SK-N-SH treated with all-trans-retinoic acid at 6 μM for 48 hours (cell line): Measurements from ENCODE around the gene IFT172.

Experiments
- BACH2 ChIP-seq: fragments of 250-450 bp; sonication (Bioruptor Pico); IDR thresholded peaks from 2 replicates; pipeline ENCODE4 v1.9.0; 2021; ENCODE audit warnings: mild to moderate bottlenecking, borderline replicate concordance
- ZFP3 ChIP-seq: fragments of 250-450 bp; sonication (Bioruptor Pico); IDR thresholded peaks from 2 replicates; pipeline ENCODE4 v1.5.0; 2020; ENCODE audit warnings: mild to moderate bottlenecking, moderate library complexity
- ZNF565 ChIP-seq: fragments of 450-650 bp; formaldehyde crosslinking; conservative IDR thresholded peaks from 2 replicates; pipeline ENCODE4 v1.5.0; 2020; ENCODE audit warnings: low read depth, mild to moderate bottlenecking, moderate library complexity

DNA sequence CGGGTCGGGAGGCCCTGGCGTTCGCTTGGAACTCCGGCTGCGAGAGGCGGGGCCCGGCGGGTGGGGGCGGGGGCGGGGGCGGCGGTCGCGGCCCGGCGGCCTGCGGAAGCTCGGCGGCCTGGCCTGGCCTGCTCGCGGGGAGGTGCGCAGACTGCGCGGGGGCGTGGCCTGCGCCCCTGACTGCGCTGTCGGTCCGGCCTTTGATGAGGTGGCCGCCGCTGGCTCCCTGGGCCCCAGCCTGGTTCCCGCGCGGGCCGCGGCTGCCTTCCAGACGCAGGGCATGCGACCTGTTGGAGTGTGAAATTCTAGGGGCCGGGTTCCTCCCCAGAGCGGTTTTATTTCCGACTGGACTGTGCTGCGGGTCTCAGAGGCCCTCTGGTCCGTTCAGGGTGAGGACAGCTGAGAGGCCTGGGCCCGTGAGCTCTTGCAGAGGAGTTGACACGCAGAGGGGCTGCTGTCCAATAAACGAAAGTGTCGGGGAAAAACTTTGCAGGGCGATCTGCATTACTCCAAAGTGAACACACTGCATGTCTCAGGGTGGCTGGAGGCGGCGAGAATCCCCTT is 60.5 kb downstream of the IFT172 start:
- no peak for TF ChIP-seq ZNF565 (CRISPR knock-in tag)
- TF ChIP-seq BACH2 (CRISPR knock-in tag), result no peak
- TF ChIP-seq ZFP3 (CRISPR knock-in tag), result no peak; the same call in 1 of the 2 replicates
